ENCODE data around the gene RPL39.
A peak's percentile ranks its signal among the peaks of the same experiment; 100 is the strongest.
"Not testable (repeated sequence)": the region's sequence is repeated elsewhere in the genome, so short reads cannot be mapped to it uniquely, and the experiment has no call there.

Gene RPL39

GRCh38 chrX:119762718-119763117, 28.7 kb downstream of the RPL39 start:
- FAIRE-seq = no peak

GRCh38 chrX:119760026-119760877, 31.2 kb downstream of the RPL39 start:
- no peak for FAIRE-seq

GRCh38 chrX:119759248-119759766, 32.1 kb downstream of the RPL39 start:
- no peak for FAIRE-seq

GRCh38 chrX:119758731-119759247, 32.6 kb downstream of the RPL39 start:
- no peak for FAIRE-seq

GRCh38 chrX:119757979-119758730, 33.3 kb downstream of the RPL39 start, which contains the start of gene SOWAHD:
Gene SOWAHD, plus strand, starts transcription at chrX:119758588. Its CDS starts 80 bp downstream, at chrX:119758668.
- FAIRE-seq = no peak

- FAIRE-seq = no peak
Measured at GRCh38 chrX:119757646-119757978, 33.8 kb downstream of the RPL39 start.

GRCh38 chrX:119756926-119757635, 34.3 kb downstream of the RPL39 start:
- FAIRE-seq = no peak

GRCh38 chrX:119755981-119756533, 35.4 kb downstream of the RPL39 start:
- FAIRE-seq = no peak

- peak; percentile 43 for FAIRE-seq
Measured at GRCh38 chrX:119753639-119754257, 37.7 kb downstream of the RPL39 start.

GRCh38 chrX:119753001-119753400, 38.4 kb downstream of the RPL39 start:
- FAIRE-seq = no peak

- not testable (repeated sequence) for FAIRE-seq
Measured at GRCh38 chrX:119750751-119751150, 40.7 kb downstream of the RPL39 start.

- FAIRE-seq = not testable (repeated sequence)
Measured at GRCh38 chrX:119750131-119750530, 41.3 kb downstream of the RPL39 start.

GRCh38 chrX:119745283-119745848, 46.1 kb downstream of the RPL39 start:
- no peak for FAIRE-seq

GRCh38 chrX:119738742-119739141, 52.7 kb downstream of the RPL39 start:
- FAIRE-seq = no peak

Data from colon (tissue), 2 donors.